ENCODE measurements around the gene TSSK6. TPM values are rescaled to one million over a fixed set of nuclear protein-coding genes. Genes with fewer than 3 reads are reported as not detected.

TSSK6 gene
- total RNA-seq = 1 to 10 TPM in 4 of 6 donors, under 1 TPM in 2; 0.69 to 2.3 (median 1.3) TPM
- 1 to 10 TPM; 1.5 to 2.5 TPM for polyA plus RNA-seq

DNA sequence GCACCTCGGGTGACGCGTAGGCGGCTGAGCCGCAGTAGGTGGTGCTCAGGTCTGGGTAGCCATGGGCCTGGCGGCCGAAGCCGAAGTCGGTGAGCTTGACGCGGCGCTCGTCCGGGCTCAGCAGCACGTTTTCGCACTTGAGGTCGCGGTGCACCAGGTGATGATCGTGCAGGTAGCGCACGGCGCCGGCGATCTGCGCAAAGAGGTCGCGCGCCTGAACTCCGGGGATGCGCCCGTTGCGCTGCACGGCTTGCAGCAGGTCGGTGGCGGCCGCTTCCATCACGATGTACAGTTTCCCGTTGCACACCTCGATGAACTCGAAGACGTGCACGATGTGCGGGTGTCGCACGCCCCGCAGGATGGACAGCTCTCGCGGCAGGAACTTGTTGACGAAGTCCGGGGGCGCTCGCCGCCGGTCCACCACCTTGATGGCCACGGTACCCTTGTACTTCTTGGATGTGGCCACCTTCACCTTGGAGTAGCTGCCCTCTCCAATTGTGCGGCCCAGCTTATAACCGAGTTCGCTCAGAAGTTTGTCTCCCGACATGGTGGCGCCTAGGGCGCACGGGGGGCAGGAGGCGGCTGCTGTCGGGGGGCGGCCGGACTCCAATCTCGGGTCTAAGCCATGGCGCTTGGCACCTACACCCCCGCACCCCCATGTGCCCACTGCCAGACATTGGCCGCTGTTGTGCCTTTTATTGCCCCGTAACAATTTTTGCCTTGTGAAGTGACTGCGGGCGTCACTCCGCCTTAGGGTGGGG is at the start of gene TSSK6:
Gene TSSK6, minus strand, starts transcription at position 668 of the 761 bp plus-strand sequence. Its CDS starts 121 bp downstream, at position 547.
- 88 to 89% methylated on average over 74 of the region's 74 CpGs for WGBS, 2 donors
- TF ChIP-seq, protein P1, sequence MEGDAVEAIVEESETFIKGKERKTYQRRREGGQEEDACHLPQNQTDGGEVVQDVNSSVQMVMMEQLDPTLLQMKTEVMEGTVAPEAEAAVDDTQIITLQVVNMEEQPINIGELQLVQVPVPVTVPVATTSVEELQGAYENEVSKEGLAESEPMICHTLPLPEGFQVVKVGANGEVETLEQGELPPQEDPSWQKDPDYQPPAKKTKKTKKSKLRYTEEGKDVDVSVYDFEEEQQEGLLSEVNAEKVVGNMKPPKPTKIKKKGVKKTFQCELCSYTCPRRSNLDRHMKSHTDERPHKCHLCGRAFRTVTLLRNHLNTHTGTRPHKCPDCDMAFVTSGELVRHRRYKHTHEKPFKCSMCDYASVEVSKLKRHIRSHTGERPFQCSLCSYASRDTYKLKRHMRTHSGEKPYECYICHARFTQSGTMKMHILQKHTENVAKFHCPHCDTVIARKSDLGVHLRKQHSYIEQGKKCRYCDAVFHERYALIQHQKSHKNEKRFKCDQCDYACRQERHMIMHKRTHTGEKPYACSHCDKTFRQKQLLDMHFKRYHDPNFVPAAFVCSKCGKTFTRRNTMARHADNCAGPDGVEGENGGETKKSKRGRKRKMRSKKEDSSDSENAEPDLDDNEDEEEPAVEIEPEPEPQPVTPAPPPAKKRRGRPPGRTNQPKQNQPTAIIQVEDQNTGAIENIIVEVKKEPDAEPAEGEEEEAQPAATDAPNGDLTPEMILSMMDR (IDR thresholded peaks at IDR 0.05) = no peak
- H3K9me3 ChIP-seq = no peaks in the 10 kb centered on the region
- ATAC-seq = no peak
- H3K4me1 ChIP-seq = peaks cover 0 to 7% (median 0%) of the 10 kb centered on the region in 3 donors
- H3K4me3 ChIP-seq = peak within 1 kb of the TSS; percentile 68 to 87 (median 82)
- no peak for FAIRE-seq
- DNase-seq = no peak
- H3K27me3 ChIP-seq = no peaks in the 10 kb centered on the region
- H3K27ac ChIP-seq = peak within 1 kb of the TSS; percentile 40 to 86 (median 72)
- no peaks in the 10 kb centered on the region for H3K36me3 ChIP-seq
- intact Hi-C loops (cut with DNase I) = no loop called here

DNA sequence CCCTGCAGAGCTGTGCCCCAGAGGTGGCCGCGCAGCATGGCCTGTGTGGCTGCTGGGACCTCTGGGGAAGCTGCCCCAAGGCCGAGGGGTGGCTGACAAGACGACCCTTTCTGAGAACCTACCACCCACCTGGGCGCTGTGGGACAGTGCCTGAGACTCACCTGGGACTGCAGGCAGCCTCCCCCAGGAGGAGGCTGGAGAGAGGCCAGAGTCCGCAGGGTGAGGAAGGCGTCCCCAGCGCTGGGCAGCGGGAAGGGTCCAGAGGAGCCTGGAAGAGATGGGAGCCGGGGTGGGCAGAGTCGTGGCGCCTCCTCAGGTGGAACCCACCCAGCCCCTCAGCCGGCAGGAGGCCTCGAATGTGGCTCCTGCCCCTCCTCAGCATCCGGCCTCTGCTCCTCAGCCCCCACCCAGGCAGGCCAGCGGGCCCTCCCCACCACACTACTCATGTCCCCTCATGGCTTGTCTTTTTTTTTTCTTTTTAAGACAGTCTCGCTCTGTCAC is 48.0 kb upstream of the TSSK6 start:
- H3K4me1 ChIP-seq = no peaks in the 10 kb centered on the region
- H3K4me3 ChIP-seq = no peak overlapping the region
- H3K36me3 ChIP-seq = no peaks in the 10 kb centered on the region
- WGBS, 2 donors = 83 to 89% methylated on average over 13 to 17 of the region's 17 CpGs
- intact Hi-C loops (cut with DNase I) = no loop called here
- DNase-seq (no peak), FAIRE-seq (no peak), ATAC-seq (no peak)
- TF ChIP-seq, protein P1 (IDR thresholded peaks at IDR 0.05) = no peak
- H3K27ac ChIP-seq = no peak overlapping the region
- no peaks in the 10 kb centered on the region for H3K9me3 ChIP-seq
- no peaks in the 10 kb centered on the region for H3K27me3 ChIP-seq

GRCh38 chr19:19562665-19563347 is 47.5 kb upstream of the TSSK6 start:
- intact Hi-C loops (cut with DNase I) = no loop called here
- DNase-seq (no peak), ATAC-seq (no peak), FAIRE-seq (no peak)
- Histone ChIP-seq H3K9me3 (no peaks in the 10 kb centered on the region), H3K27me3 (no peaks in the 10 kb centered on the region), H3K27ac (no peak overlapping the region), H3K4me1 (no peaks in the 10 kb centered on the region), H3K4me3 (no peak overlapping the region), H3K36me3 (no peaks in the 10 kb centered on the region)
- WGBS, 2 donors = 55 to 56% methylated on average over 13 to 17 of the region's 17 CpGs
- TF ChIP-seq, protein P1 (IDR thresholded peaks at IDR 0.05) = no peak

- ATAC-seq (no peak), DNase-seq (no peak), FAIRE-seq (no peak)
- no peak overlapping the region for H3K27ac ChIP-seq
- H3K36me3 ChIP-seq = no peaks in the 10 kb centered on the region
- intact Hi-C loops (cut with DNase I) = no loop called here
- no peak overlapping the region for H3K4me3 ChIP-seq
- WGBS, 2 donors = 67 to 77% methylated on average over 26 of the region's 26 CpGs
- no peaks in the 10 kb centered on the region for H3K27me3 ChIP-seq
- no peaks in the 10 kb centered on the region for H3K9me3 ChIP-seq
- TF ChIP-seq, protein P1 (IDR thresholded peaks at IDR 0.05) = no peak
- no peaks in the 10 kb centered on the region for H3K4me1 ChIP-seq
These were observed 46.8 kb upstream of the TSSK6 start for GRCh38 chr19:19561946-19562664.

All from pancreas (tissue), 10 donors.